Activated CD4-positive, alpha-beta T cell treated with anti-CD3 and anti-CD28 coated beads, Interleukin-2, amount 50 U/mL, for 24 hours (primary cell): ENCODE data around the gene KCNAB2.

ENCODE experiments used
- DNase-seq, 2 donors: peaks; one replicate each; pipeline ENCODE4 v3.0.0-alpha.2; 2020; ENCODE audit warnings: low read depth in 1 of 2, low spot score in 1 of 2

Gene KCNAB2

GRCh38 chr1:6126028-6126427, 80.3 kb downstream of the KCNAB2 start:
- DNase-seq, result no peak

- no peak for DNase-seq
Observed at GRCh38 chr1:6126521-6127067, 80.9 kb downstream of the KCNAB2 start.

- peak; percentile 28 to 57 for DNase-seq
Observed at GRCh38 chr1:6127587-6128163, 82.0 kb downstream of the KCNAB2 start.

GRCh38 chr1:6128276-6129081, 82.8 kb downstream of the KCNAB2 start:
- no peak for DNase-seq

- no peak for DNase-seq
Observed at GRCh38 chr1:6129313-6129712, 83.6 kb downstream of the KCNAB2 start.

GRCh38 chr1:6130036-6130435, 84.3 kb downstream of the KCNAB2 start:
- no peak for DNase-seq

GRCh38 chr1:6130596-6130995, 84.9 kb downstream of the KCNAB2 start:
- DNase-seq, result no peak

- DNase-seq, result no peak
Observed at GRCh38 chr1:6131561-6131960, 85.9 kb downstream of the KCNAB2 start.

GRCh38 chr1:6133146-6133895, 87.6 kb downstream of the KCNAB2 start:
- no peak for DNase-seq

GRCh38 chr1:6134206-6134605, 88.5 kb downstream of the KCNAB2 start:
- no peak for DNase-seq

GRCh38 chr1:6134741-6135510, 89.2 kb downstream of the KCNAB2 start:
- DNase-seq, result no peak

GRCh38 chr1:6136516-6137220, 91.0 kb downstream of the KCNAB2 start:
- DNase-seq, result no peak

GRCh38 chr1:6137758-6138157, 92.1 kb downstream of the KCNAB2 start:
- no peak for DNase-seq

- DNase-seq, result no peak
Observed at GRCh38 chr1:6140413-6140812, 94.7 kb downstream of the KCNAB2 start.

- no peak for DNase-seq
Observed at GRCh38 chr1:6141592-6141991, 95.9 kb downstream of the KCNAB2 start.

GRCh38 chr1:6142036-6142621, 96.4 kb downstream of the KCNAB2 start:
- DNase-seq, result no peak

- DNase-seq, result no peak
Observed at GRCh38 chr1:6142734-6143133, 97.0 kb downstream of the KCNAB2 start.

GRCh38 chr1:6143395-6143794, 97.7 kb downstream of the KCNAB2 start:
- DNase-seq, result no peak

GRCh38 chr1:6144175-6144574, 98.5 kb downstream of the KCNAB2 start:
- DNase-seq, result no peak
